ENCODE data around the gene MAP4K1. TPM values are rescaled to one million over a fixed set of nuclear protein-coding genes. Genes with fewer than 3 reads are reported as not detected.

Gene MAP4K1
- total RNA-seq, 1 experiment from 2014 or later = 0.56 TPM

DNA sequence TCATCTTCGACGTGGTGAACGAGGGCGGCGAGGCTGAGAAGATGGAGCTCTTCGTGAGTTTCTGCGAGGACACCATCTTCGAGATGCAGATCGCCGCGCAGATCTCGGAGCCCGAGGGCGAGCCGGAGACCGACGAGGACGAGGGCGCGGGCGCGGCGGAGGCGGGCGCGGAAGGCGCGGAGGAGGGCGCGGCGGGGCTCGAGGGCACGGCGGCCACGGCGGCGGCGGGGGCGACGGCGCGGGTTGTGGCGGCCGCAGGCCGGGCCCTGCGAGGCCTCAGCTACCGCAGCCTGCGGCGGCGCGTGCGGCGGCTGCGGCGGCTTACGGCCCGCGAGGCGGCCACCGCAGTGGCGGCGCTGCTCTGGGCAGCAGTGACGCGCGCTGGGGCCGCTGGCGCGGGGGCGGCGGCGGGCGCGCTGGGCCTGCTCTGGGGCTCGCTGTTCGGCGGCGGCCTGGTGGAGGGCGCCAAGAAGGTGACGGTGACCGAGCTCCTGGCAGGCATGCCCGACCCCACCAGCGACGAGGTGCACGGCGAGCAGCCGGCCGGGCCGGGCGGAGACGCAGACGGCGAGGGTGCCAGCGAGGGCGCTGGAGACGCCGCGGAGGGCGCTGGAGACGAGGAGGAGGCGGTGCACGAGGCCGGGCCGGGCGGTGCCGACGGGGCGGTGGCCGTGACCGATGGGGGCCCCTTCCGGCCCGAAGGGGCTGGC lies 52.6 kb downstream of the MAP4K1 start:
- Mint-ChIP-seq H3K27ac (ENCODE audit: low read depth, unreplicated experiment) (no peak overlapping the region), H3K4me1 (ENCODE audit: insufficient read depth, unreplicated experiment) (peaks cover 17% of the 10 kb centered on the region), H3K36me3 (ENCODE audit: insufficient read depth, unreplicated experiment) (no peaks in the 10 kb centered on the region), H3K4me3 (ENCODE audit: unreplicated experiment) (no peak overlapping the region), H3K9me3 (ENCODE audit: unreplicated experiment) (no peaks in the 10 kb centered on the region), H3K27me3 (ENCODE audit: insufficient read depth, unreplicated experiment) (no peaks in the 10 kb centered on the region)
- no TSS peak for BruUV-seq (replicated peaks)
- intact Hi-C loops (cut with micrococcal nuclease) = no loop called here
- ChIA-PET CTCF (interaction anchor here (0.7 to 0.8 kb wide), 2 partner anchors 46 to 70 kb away, joined by 3 to 6 read pairs; no protein-coding TSS in a partner anchor), POLR2A (interaction anchor here (0.7 to 1.4 kb wide), 2 partner anchors 15 to 55 kb away, joined by 4 read pairs; no protein-coding TSS in a partner anchor)
- DNase-seq (ENCODE audit: unreplicated experiment) = no peak
- TF ChIP-seq, protein P1, sequence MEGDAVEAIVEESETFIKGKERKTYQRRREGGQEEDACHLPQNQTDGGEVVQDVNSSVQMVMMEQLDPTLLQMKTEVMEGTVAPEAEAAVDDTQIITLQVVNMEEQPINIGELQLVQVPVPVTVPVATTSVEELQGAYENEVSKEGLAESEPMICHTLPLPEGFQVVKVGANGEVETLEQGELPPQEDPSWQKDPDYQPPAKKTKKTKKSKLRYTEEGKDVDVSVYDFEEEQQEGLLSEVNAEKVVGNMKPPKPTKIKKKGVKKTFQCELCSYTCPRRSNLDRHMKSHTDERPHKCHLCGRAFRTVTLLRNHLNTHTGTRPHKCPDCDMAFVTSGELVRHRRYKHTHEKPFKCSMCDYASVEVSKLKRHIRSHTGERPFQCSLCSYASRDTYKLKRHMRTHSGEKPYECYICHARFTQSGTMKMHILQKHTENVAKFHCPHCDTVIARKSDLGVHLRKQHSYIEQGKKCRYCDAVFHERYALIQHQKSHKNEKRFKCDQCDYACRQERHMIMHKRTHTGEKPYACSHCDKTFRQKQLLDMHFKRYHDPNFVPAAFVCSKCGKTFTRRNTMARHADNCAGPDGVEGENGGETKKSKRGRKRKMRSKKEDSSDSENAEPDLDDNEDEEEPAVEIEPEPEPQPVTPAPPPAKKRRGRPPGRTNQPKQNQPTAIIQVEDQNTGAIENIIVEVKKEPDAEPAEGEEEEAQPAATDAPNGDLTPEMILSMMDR (IDR thresholded peaks at IDR 0.05; ENCODE audit: unreplicated experiment) = no peak

- H3K9me3 Mint-ChIP-seq (ENCODE audit: unreplicated experiment) = no peaks in the 10 kb centered on the region
- DNase-seq (ENCODE audit: unreplicated experiment) = no peak
- H3K4me3 Mint-ChIP-seq (ENCODE audit: unreplicated experiment) = no peak overlapping the region
- TF ChIP-seq, protein P1 (IDR thresholded peaks at IDR 0.05; ENCODE audit: unreplicated experiment) = no peak
- intact Hi-C loops (cut with micrococcal nuclease) = no loop called here
- no peak overlapping the region for H3K27ac Mint-ChIP-seq (ENCODE audit: low read depth, unreplicated experiment)
- no TSS peak for BruUV-seq (replicated peaks)
- H3K27me3 Mint-ChIP-seq (ENCODE audit: insufficient read depth, unreplicated experiment) = no peaks in the 10 kb centered on the region
- peaks cover 28% of the 10 kb centered on the region for H3K4me1 Mint-ChIP-seq (ENCODE audit: insufficient read depth, unreplicated experiment)
- ChIA-PET POLR2A (interaction anchor here (1.0 kb wide), 1 partner anchor 288 kb away, joined by 3 read pairs; no protein-coding TSS in a partner anchor), CTCF (interaction anchor here (0.6 to 1.2 kb wide), 2 partner anchors 18 to 64 kb away, joined by 3 read pairs; no protein-coding TSS in a partner anchor)
- H3K36me3 Mint-ChIP-seq (ENCODE audit: insufficient read depth, unreplicated experiment) = no peaks in the 10 kb centered on the region
These were observed 54.3 kb downstream of the MAP4K1 start for GRCh38 chr19:38563475-38563874.

- ChIA-PET POLR2A (interaction anchor here (0.8 kb wide), 1 partner anchor 73 kb away, joined by 3 read pairs; no protein-coding TSS in a partner anchor), CTCF (interaction anchor here (0.5 to 0.6 kb wide), 2 partner anchors 23 to 77 kb away, joined by 3 read pairs; no protein-coding TSS in a partner anchor)
- Mint-ChIP-seq H3K4me1 (ENCODE audit: insufficient read depth, unreplicated experiment) (peaks cover 28% of the 10 kb centered on the region), H3K4me3 (ENCODE audit: unreplicated experiment) (no peak overlapping the region), H3K27me3 (ENCODE audit: insufficient read depth, unreplicated experiment) (no peaks in the 10 kb centered on the region), H3K27ac (ENCODE audit: low read depth, unreplicated experiment) (no peak overlapping the region), H3K9me3 (ENCODE audit: unreplicated experiment) (no peaks in the 10 kb centered on the region), H3K36me3 (ENCODE audit: insufficient read depth, unreplicated experiment) (no peaks in the 10 kb centered on the region)
- intact Hi-C loops (cut with micrococcal nuclease) = no loop called here
- no peak for DNase-seq (ENCODE audit: unreplicated experiment)
- BruUV-seq (replicated peaks) = no TSS peak
- TF ChIP-seq, protein P1 (IDR thresholded peaks at IDR 0.05; ENCODE audit: unreplicated experiment) = no peak
These were observed 55.7 kb downstream of the MAP4K1 start for GRCh38 chr19:38562096-38562495.

DNA sequence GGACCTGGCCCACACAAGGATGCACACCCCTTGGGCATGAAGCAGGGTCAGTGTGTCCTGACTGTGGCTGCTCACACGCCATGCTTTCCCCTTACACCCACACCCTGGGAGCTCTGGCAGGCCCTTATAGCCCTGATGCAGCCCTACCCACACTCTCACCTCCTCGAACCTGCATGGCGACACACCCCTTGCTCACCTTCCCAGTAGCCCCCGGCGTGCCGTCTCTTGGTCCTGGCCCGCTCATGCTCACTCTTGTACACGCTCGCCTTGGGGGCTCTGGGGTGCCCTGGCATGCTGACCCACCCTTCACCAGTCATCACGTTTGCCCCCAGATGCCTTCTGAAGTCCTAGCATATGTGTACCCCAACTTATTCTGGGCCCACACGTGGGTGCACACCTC lies 56.1 kb downstream of the MAP4K1 start:
- BruUV-seq (replicated peaks) = no TSS peak
- Mint-ChIP-seq H3K27me3 (ENCODE audit: insufficient read depth, unreplicated experiment) (no peaks in the 10 kb centered on the region), H3K9me3 (ENCODE audit: unreplicated experiment) (no peaks in the 10 kb centered on the region), H3K4me3 (ENCODE audit: unreplicated experiment) (no peak overlapping the region), H3K36me3 (ENCODE audit: insufficient read depth, unreplicated experiment) (no peaks in the 10 kb centered on the region), H3K4me1 (ENCODE audit: insufficient read depth, unreplicated experiment) (peaks cover 28% of the 10 kb centered on the region), H3K27ac (ENCODE audit: low read depth, unreplicated experiment) (no peak overlapping the region)
- TF ChIP-seq, protein P1 (IDR thresholded peaks at IDR 0.05; ENCODE audit: unreplicated experiment) = no peak
- POLR2A ChIA-PET = interaction anchor here (4.2 kb wide), 1 partner anchor 57 kb away, joined by 19 read pairs; the partner anchor contains the start of gene EIF3K
- CTCF ChIA-PET = interaction anchor here (0.6 kb wide), 1 partner anchor 77 kb away, joined by 3 read pairs; no protein-coding TSS in a partner anchor
- no peak for DNase-seq (ENCODE audit: unreplicated experiment)
- intact Hi-C loops (cut with micrococcal nuclease) = no loop called here
